OCI-M1 (cell line): ENCODE data around the gene OR4A5.
"Not testable (repeated sequence)": the region's sequence is repeated elsewhere in the genome, so short reads cannot be mapped to it uniquely, and the experiment has no call there.

Experiments
- DNase-seq: peaks from one replicate; lab custom pipeline; 2025; lab: John Stamatoyannopoulos, UW

The OR4A5 gene, protein sequence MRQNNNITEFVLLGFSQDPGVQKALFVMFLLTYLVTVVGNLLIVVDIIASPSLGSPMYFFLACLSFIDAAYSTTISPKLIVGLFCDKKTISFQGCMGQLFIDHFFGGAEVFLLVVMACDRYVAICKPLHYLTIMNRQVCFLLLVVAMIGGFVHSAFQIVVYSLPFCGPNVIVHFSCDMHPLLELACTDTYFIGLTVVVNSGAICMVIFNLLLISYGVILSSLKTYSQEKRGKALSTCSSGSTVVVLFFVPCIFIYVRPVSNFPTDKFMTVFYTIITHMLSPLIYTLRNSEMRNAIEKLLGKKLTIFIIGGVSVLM

DNA sequence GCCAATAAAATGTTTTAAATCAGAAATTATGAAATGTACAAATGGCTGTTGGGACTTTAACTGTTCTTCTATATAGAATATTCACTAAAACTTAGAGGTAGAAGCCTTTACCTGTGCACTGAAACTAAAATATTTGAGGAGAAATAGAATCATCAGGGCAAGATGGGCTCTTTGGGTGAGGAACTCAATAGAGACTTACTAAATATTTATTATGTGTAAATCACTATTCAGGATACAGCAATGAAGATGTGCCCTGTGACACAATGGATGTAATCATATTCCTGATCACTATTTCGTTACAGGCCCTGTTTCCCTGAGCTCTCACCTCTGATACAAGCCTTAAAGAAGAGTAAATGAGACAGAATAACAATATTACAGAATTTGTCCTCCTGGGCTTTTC lies at the start of gene OR4A5:
Gene OR4A5 (plus strand): TSS at position 301 of the 400 bp plus-strand sequence. CDS start 53 bp downstream, at position 354.
- not testable (repeated sequence) for DNase-seq

DNA sequence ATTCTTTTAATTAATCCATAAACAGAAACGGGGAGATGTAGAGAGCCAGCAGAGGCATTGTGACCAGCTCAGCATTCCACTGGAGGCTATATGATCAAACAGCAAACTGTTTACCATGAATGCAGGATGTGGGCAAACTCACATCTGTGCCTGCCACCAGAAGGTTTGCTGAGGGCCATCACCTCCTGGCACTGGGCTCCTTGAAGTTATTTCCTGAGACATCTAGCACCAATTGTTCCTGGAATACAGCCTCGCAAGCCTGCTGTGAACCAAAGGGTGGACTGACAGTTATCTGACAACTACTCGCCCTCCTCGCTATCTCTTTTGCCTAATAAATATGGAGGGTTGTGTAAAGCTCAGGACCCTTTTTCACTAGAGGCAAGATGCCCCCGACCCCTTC lies 13.5 kb downstream of the OR4A5 start:
- not testable (repeated sequence) for DNase-seq
